Measurements from ENCODE around the gene AKAP13. TPM values are rescaled to one million over a fixed set of nuclear protein-coding genes. Genes with fewer than 3 reads are reported as not detected.

AKAP13 gene
- total RNA-seq, 1 experiment from 2014 or later = 47.3 TPM

- peak; percentile 8 for DNase-seq
- Mint-ChIP-seq H3K36me3 (ENCODE audit: insufficient read depth in 1 of 3, low read depth in 3 of 3) (peaks cover 12 to 38% (median 25%) of the 10 kb centered on the region in 3 experiments; a peak in 6 of 7 replicates), H3K9me3 (no peaks in the 10 kb centered on the region), H3K4me3 (no peak overlapping the region), H3K27ac (no peak overlapping the region), H3K27me3 (ENCODE audit: low read depth) (no peaks in the 10 kb centered on the region; the same call in 1 of the 2 replicates), H3K4me1 (peaks cover 51 to 53% of the 10 kb centered on the region in 2 experiments)
- no peak for TF ChIP-seq CTCF (conservative IDR thresholded peaks at IDR 0.05)
- no peak overlapping the region for H3T11ph ChIP-seq (ENCODE audit: low read length)
- no peak overlapping the region for H3K27ac ChIP-seq (ENCODE audit: insufficient read length, low read depth, low read length)
- no peak overlapping the region for H3K14ac ChIP-seq (ENCODE audit: insufficient read depth, low read length)
- no peak overlapping the region for H3K9ac ChIP-seq (ENCODE audit: extremely low read depth, insufficient read length, low read length)
- no peak overlapping the region for H4K8ac ChIP-seq (replicated peaks; ENCODE audit: insufficient read length, low read depth, low read length)
- H3K23ac ChIP-seq (ENCODE audit: insufficient read length, low read depth, low read length) = no peak overlapping the region
- H4K5ac ChIP-seq (ENCODE audit: insufficient read length, low read depth, low read length) = no peak overlapping the region
- no peaks in the 10 kb centered on the region for H3K9me3 ChIP-seq (ENCODE audit: control insufficient read depth, low read depth, low read length)
- H4K91ac ChIP-seq (ENCODE audit: insufficient read length, low read depth, low read length) = no peak overlapping the region
- H2BK20ac ChIP-seq (ENCODE audit: low read depth, low read length, poor library complexity, severe bottlenecking) = no peak overlapping the region
- no peak overlapping the region for H2AK5ac ChIP-seq (ENCODE audit: insufficient read length, low read length)
- no peak overlapping the region for H3K4ac ChIP-seq (ENCODE audit: low read depth, low read length)
- no peak overlapping the region for H2BK12ac ChIP-seq (ENCODE audit: insufficient read length, low read depth, low read length)
- H3K27me3 ChIP-seq (ENCODE audit: insufficient read depth, low read length) = no peaks in the 10 kb centered on the region
- no peak overlapping the region for H3K56ac ChIP-seq (ENCODE audit: insufficient read length, low read depth, low read length)
- H2BK5ac ChIP-seq (ENCODE audit: insufficient read length, low read length) = no peak overlapping the region
- H2BK120ac ChIP-seq (ENCODE audit: low read depth, low read length, poor library complexity, severe bottlenecking) = no peak overlapping the region
- peaks cover 4% of the 10 kb centered on the region for H3K23me2 ChIP-seq (ENCODE audit: insufficient read length, low read depth, low read length, poor library complexity, severe bottlenecking)
- no CpG with 5 or more reads among the region's 1 CpG for WGBS (ENCODE audit: extremely low coverage, insufficient read length, low lambda C conversion rate)
- no peak overlapping the region for H2BK15ac ChIP-seq (ENCODE audit: low read depth, low read length)
- no peaks in the 10 kb centered on the region for H3K79me1 ChIP-seq (ENCODE audit: insufficient read depth, low read depth, low read length, poor library complexity, severe bottlenecking)
- no peaks in the 10 kb centered on the region for H4K20me1 ChIP-seq (ENCODE audit: control insufficient read depth, insufficient read depth, insufficient read length)
- H3K79me2 ChIP-seq (ENCODE audit: insufficient read depth, low read length) = no peaks in the 10 kb centered on the region
- H3K4me2 ChIP-seq (ENCODE audit: insufficient read depth, insufficient read length, low read length) = no peak overlapping the region
- peaks cover 5% of the 10 kb centered on the region; the same call in 1 of the 2 replicates for H3K4me1 ChIP-seq (ENCODE audit: insufficient read depth, low read length)
- no peak overlapping the region for H2AFZ ChIP-seq (ENCODE audit: low read length)
- H3K18ac ChIP-seq (ENCODE audit: insufficient read length, low read depth, low read length) = no peak overlapping the region
Measured at GRCh38 chr15:85753261-85753660, 372.9 kb downstream of the AKAP13 start.
